ENCODE results near the gene CRTC3.
A peak's percentile ranks its signal among the peaks of the same experiment; 100 is the strongest.

CRTC3 gene

DNA sequence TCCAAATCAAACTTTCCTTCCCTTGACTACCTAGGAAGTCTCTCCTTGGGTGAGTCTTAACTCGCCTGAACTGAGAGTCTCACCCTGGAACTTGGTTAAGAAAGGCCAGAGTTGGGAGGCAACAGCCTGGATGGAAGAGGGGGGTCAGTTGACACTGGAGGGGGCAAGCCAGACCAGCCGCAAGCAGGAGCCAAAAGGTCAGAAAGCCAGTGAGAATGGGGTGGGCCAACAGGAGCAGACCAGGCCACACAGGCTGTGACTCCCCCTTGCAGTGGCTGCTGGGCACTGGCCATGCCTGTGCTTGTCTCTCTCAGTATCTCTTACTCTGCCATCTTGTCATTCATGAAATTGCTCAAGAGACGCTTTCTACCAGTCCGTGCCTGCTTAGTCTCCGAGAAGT, 32.9 kb downstream of the CRTC3 start:
- DNase-seq (ENCODE audit: low read depth) = no peak

DNA sequence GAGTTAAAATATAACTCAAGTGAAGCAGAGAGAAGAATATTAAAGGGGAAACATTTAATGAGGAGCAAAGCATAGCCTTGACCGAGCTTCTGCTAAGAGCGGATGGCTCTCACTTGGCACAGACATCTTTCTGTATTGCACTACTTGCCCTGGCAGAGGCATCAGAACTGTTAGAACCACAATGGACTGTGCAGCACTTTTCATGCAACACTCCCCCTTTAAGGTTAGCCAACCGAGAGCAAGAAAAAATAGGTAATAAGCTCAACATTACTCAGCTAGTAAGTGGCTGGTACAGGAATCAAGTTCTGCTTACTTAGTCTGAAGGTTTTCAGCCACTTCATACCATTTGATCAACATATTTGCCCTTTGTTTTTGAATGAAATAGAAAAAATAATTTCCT, 33.7 kb downstream of the CRTC3 start:
- DNase-seq (ENCODE audit: low read depth) = no peak

DNA sequence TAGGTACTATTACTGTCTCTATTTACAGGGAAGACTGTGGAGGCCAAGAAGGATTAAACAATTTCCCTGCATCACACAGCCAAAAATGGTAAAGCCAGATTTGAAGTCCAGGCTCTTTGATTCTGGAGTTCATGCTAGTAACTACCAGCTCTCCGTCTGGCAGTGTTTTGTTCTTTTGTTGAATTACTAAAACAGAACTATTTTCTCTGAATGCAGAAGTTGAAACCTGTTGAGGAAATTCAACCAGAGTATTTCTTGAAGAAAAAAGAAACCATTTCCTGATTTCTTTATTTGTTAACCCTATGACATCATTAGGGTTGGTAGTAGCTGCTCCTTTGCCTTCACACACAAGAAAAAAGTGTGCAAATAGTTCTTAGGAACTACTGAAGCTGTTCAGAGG, 34.3 kb downstream of the CRTC3 start:
- DNase-seq (ENCODE audit: low read depth) = no peak

DNA sequence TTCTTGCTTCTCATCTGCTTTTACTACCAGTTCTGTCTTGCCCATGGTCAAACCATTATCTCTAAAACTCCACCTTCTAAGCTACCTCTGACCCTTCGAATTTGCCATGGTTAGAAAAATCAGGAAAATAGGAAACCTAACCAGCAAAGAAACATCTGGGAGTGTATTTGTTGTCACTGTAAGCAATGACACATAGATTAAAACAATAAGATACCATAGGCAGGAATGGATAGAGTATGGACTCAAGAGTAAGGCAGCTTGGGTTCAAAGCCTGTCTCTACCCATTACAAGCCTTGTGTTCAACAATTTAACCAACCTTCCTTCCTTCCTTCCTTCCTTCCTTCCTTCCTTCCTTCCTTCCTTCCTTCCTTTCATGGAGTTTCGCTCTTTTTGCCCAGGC, 34.9 kb downstream of the CRTC3 start:
- no peak for DNase-seq (ENCODE audit: low read depth)

DNA sequence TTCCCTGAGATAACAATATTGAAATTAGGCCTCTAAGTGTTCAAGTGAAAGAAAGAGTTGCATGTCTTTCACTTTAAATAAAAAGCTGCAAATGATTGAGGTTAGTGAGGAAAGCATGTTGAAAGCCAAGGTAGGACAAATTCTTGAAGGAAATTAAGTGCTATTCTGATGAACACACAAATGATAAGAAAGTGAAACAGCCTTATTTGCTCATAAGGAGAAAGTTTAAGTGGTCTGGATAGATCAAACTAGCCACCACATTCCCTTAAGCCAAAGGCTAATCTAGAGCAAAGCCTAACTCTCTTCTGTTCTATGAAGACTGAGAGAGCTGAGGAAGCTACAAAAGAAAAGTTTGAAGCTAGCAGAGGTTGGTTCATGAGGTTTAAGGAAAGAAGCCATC, 36.1 kb downstream of the CRTC3 start:
- no peak for DNase-seq (ENCODE audit: low read depth)

DNA sequence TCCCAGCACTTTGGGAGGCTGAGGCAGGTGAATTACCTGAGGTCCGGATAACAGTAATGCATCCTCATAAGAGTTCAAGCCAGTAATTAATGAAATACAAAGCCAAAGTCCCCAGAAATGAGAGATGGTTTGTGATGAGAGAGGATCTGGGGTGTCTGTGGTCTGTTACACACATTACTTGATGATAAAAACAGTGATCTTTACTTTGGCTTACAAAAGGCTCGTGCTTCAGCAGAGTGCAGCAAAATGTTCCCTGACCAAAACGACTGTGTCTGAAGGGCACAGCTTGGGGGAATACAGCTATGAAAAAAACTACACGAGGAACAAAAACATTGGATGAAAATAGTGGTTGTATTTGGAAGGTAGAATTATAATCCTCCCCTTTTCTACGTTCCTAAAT, 40.9 kb downstream of the CRTC3 start:
- DNase-seq (ENCODE audit: low read depth) = no peak

DNA sequence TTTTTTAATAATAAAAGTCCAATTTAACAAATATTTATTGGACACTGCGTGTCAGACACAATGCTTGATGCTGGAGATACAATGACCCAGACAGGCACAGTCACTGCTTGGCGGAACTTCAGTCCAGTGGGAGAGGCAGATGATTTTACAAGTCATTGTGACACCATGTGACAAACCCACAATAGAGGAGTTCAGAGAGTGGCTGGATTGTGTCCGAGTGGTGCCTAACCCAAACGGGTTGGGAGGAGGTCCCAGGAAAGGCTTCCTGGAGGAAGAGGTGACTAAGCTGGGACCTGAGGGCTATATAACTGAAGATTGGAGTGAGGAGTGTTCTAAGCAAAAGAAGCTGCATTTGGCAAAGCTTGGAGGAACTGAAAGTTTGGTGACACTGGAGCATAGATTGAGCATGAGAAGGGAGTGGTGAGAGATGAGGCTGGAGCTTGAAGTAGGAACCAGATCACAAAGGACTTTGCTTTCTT, 41.4 kb downstream of the CRTC3 start:
- no peak for DNase-seq (ENCODE audit: low read depth)

DNA sequence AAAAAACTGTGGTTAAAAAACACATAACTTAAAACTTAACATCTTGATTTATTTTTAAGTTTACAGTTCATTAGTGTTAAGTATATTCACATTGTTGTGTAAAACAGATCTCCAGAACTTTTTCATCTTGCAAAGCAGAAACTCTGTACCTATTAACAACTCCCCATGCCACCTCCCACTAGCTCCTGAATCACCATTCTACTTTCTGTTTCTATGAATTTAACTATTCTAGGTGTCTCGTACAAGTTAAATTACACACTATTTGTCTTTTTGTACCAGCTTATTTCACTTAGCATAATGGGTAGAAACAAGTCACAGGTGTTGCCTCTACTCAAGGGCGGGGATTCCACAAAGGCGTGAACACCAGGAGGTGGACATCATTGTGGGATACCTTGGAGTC, 43.2 kb downstream of the CRTC3 start:
- no peak for DNase-seq (ENCODE audit: low read depth)

DNA sequence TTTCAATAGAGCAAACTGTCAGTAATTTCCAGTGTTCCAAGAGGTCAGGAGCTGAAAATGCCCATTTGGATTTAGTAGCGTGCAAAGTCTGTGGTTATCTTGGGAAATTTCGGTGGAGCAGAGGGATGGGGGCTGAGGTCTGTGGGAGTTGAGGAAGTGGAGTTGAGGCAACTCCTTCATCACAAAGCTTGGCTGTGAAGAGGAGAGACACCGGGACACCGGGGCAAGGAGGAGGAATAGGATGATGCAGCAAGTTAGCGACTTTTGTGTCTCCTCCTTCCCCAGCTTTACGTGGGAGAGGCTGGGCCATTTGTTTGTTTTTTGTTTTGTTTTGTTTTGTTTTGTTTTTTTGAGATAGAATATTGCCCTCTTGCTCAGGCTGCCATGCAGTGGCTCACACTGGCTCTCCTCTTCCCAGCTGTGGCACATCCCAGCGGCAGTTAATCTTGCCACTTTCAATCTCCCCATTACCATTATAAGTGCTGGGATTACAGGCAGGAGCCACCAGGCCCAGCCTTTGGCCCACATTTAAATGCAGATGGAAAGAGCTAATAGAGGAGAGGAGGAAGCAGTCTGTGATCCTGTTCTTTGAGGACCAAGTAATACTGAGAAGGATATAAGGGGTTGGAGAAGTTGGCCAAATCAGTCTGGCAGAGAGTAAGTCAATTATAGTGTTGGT, 47.1 kb downstream of the CRTC3 start:
- no peak for DNase-seq (ENCODE audit: low read depth)

DNA sequence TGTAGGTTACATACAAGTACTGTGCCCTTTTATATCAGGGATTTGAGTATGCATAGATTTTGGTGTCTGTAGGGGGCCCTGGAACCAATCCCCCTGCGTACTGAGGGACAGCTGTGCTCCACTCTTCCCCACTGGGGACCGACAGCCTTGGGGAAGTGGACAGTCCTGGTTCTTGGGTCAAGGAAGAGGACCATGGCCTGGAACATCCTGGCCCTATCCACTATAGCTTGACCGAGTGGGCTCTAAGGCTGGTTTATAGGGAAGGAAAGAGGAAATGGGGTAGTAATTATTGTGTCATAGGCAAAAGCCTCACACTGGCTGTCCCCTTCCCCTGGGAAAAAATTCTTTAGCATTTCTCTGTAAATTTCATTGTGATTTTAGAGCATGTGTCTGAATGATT, 49.5 kb downstream of the CRTC3 start:
- no peak for DNase-seq (ENCODE audit: low read depth)

DNA sequence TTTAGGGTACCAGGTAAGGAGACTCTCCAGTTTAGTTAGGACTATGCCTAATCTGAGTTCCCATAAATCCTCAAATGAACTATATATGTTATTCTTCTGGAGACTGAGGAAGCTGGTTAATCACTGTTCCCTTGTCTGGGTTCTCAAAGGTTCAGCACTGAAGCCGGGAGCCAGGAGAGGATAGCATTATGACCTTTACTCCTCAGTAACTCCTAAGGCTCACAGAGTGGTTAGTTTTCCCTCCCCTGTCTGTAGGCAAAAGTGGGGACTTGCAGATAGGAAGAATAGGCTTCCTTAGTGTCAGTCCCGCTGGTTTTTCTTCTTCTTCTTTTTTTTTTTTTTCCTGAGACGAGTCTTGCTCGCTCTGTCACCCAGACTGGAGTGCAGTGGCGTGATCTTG, 50.4 kb downstream of the CRTC3 start:
- DNase-seq (ENCODE audit: low read depth) = no peak

DNA sequence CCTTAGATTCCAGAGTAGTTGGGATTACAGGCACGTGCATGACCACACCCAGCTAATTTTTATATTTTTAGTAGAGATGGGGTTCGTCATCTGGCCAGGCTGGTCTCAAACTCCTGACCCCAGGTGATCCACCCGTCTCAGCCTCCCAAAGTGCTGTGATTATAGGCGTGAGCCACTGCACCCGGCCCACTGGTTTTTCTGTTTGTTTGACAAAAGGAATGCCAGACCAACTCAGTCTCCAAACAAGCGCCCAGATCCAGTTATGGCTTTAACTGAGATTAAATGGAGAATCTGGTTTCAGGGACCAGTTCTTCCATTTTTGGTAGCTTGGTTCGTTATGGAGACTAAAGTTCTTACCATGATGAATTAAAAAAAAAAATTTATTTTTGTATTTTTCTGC, 50.8 kb downstream of the CRTC3 start:
- DNase-seq (ENCODE audit: low read depth) = no peak

DNA sequence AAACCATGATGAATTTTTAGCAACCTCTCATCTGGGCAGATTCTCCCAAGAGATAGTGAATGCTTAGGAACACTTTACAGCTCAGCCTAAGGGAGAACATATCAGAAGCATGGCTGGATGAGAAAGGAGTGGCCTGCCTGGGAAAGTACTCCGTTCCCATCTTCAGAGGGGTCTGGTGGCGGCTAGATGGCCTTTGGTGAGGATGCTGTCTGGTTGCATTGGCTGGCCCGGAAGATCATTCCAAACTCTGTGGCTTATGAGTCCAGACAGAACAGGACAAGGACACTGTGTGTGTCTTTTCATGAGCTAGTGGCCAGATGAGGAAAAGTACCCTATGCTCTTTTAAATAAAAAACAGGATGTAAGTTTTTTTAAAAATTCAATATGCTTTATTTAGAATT, 51.2 kb downstream of the CRTC3 start:
- no peak for DNase-seq (ENCODE audit: low read depth)

DNA sequence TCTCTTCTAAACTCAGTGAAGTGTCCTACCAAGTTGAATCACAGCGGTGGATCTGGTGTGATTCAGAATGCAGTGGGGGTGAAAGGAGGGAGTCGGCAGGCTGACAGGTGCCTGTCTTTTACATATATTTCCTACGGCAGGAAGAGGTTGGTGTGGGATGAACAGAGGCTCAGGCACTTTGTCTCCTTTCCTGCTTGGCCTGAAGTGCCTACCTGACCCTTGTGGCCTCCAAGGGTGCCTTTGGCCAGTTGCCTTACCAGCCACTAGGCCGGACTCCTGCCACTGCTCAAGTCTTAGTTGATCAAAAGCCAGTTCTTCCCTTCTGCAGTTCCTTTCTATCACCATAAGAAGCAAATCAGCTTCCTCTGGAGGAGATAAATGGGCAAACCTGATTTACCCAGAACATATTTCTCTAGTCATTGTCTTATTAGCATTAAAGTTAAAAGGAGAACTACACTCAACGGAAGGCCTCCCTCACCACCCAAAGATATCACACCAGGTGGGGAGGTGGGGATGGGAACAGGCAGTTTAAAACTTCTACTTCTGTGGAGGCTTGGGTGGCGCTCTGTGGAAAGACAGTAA, 52.1 kb downstream of the CRTC3 start:
- no peak for DNase-seq (ENCODE audit: low read depth)

DNA sequence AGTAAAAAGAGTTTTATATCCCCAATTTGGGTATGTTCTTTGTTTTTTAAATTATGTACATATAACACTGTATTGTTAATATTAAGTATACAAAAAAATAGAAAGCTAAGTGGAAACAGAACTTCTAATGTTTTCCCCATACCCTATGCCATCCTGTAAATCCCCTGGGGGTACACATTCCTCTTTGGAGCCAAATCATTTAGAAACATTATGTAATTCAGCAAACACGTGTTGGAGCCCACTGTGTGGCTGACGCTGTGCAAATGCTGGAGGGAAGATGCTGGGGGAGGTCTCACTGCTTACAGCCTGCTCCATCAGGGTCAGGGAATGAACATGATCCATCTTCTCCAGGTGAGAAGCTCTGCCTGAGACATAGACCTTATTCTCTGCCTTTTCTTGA, 52.8 kb downstream of the CRTC3 start:
- DNase-seq (ENCODE audit: low read depth) = no peak

DNA sequence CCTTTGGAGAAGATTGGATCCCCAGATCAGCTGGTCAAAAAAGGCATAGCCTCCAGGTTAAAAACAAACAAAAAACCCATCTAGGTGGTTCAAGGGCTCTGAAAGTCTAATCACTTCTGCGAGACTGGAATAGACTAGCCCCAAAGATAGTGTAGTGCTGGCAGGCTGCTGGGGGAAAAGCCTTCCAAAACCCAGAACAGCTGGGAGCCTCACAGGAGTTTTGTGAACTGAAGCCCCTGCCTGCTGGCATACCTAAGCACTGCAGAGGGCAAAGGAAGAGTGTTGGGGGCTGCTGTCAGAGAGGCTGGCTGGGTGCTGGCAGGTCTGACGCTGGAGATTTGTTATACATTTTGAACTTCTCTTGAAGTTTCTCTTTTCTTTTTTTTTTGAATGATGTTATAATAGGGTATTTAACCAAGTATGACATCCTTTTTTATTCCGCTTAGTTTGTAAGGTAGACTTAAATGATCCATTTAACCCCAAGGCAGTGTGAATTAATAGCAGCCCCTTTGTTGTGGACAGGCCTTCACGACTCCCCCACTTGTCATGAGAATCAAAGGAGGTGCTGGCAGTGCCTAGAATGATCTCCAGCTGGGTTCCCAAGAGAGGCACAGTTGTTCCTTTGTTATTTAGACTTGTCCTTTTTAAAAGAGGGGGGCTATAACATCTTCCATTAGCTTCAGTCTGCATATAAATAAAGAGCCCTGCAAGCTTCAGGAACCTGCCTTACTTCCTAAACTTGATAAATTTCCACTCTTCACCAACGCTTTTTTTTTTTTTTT, 53.9 kb downstream of the CRTC3 start:
- DNase-seq (ENCODE audit: low read depth) = no peak

DNA sequence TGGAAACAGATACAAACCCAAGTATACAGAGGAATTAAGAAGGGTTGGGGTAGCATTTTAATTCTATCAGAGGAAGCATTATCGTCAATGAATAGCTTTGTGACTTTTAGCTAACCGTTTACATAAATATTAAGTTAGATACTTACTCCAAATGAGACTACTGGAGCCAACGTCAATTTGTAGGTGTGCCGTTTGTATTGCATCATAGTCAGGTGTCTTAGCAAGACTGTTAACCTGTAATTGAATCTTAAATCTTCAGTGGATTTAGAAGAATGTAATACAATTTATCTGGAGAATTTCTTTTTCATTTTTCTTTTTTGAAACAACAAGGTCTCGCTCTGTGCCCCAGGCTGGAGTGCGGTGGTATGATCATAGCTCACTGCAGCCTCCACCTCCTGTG, 55.1 kb downstream of the CRTC3 start:
- no peak for DNase-seq (ENCODE audit: low read depth)

DNA sequence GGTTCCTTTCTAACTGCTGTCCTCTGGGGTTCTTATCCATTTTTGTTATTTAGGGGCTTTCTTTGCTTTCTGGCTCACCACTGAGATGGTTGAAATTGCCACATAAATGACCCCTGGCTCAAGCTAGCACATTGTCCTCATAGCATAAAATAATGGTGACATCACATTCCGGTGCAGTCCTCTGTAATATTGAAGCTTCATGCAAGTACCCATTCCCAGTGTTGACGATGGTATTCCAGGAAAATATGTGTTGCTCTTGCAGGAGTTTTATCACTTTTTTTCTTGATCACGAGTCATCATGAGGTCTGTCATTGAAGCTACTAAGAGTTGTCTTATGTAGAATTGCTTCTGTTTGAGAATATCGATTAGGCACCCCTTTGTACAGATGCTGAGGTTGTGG, 56.1 kb downstream of the CRTC3 start:
- DNase-seq (ENCODE audit: low read depth) = peak; percentile 24

DNA sequence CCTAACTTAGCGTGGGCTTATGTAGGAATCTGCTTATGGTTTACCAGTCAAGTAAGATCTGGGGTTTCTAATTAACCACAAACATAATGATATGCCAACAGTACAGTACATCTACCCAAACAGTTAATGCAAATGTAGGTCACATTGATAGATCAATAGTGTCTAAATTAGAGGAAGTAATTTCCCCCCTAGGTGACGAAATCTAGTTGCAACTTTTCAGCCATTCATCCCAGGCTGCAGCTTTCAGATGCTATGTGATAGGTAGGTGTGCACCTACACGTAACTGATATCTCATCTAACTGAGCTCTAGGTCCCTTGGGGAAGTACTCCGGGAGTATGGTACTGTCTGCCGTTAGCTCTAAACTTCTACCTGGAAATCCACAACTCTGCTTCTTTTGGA, 57.2 kb downstream of the CRTC3 start:
- no peak for DNase-seq (ENCODE audit: low read depth)

DNA sequence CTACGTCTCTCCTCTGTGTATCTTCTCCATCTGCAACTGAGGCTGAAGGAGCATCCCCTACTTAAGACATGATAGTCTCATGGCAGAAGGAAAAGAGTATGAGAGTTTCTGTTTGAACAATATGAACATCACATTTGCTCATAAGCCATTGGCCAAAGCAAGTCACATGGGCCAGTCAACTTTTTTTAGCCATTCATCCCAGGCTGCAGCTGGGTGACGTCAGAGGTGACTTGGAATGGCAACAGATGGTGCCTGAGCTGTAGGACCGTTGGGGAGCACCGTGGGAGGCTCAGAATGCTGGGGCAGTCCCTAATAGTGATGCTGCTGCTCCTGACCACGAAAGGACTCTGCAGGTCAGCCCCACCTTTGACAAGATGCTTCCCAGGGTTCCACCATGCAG, 58.7 kb downstream of the CRTC3 start:
- no peak for DNase-seq (ENCODE audit: low read depth)

DNA sequence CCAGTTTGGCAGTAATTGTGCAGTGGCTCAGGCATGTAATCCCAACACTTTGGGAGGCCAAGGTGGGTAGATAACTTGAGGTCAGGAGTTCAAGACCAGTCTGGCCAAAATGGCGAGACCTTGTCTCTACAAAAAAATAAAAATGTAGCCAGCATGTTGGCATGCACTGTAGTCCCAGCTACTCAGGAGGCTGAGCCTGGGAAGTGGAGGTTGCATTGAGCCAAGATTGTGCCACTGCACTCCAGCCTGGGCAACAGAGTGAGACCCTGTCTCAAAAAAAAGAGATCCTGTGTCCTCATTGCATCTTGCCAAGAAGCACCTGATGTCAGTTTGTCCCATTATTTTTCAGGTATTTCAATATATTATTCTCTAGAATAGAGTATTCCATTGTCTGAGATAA, 61.8 kb downstream of the CRTC3 start:
- no peak for DNase-seq (ENCODE audit: low read depth)

DNA sequence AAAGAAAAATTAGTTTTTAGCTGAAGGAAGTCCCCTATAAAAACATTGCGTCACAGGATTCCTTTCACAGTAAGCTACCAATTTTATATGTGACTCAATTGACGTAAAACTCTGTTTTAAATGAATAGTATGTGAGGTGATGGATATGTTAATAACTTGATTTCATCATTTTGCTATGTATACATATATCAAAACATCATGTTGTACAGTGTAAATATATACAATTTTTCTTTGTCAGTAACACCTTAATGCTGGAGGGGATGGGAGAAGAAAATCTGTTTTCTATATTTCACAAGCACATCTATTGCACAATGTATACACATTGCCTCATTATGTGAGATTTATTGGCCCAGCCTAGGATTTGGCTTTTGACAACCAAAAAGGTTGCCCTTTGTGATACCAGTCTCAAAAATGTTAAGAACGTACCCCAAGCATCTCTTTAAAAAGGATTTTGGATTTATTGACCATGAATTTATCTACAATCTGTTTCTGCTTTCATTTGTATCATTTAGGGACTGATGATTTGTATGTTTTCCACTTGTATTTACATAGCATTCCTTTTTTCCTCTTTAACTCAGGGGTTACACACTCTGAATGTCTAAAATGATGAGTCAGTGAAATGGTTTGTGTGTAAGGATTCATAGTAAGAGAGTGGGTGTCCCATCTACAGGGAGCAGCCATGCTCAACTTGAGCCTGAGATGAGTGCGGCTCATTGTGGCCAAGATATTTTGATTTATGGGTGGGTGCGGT, 62.6 kb downstream of the CRTC3 start:
- DNase-seq (ENCODE audit: low read depth) = peak; percentile 75
